Measurements from ENCODE around the gene CARS1.

CARS1 gene

DNA sequence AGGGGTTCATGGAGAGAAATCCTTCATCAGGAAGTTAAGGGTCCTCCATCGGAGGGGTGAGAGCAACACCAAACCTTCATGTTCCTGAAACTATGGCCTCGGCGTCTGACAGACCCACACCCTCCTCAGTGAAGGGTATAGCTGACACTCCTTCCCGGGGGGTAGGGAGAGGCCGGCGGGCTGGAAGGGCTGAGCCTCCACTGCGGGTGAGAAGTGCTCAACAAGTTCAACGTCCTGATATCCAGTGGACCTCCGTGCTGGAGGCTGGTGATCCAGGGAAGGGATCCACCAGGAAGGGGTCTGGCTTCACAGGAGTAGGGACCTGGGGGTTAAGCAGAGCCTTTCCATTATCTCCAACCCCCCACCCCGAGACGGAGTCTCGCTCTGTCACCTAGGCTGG is 12.3 kb downstream of the CARS1 start:
- no peak for DNase-seq (ENCODE audit: low read depth, low spot score)
- no peak for TF ChIP-seq SUZ12 (IDR thresholded peaks at IDR 0.05; ENCODE audit: extremely low read depth, insufficient read depth, insufficient read length)
- no peak for TF ChIP-seq YY1 (IDR thresholded peaks at IDR 0.05; ENCODE audit: insufficient read depth, insufficient read length)
- TF ChIP-seq ZNF274 (IDR thresholded peaks at IDR 0.05; ENCODE audit: low read depth, low read length), result no peak
- Histone ChIP-seq H3K4me1 (ENCODE audit: insufficient read depth, insufficient read length) (peaks cover 34% of the 10 kb centered on the region), H3K9ac (ENCODE audit: insufficient read length, low read depth) (no peak overlapping the region), H3K36me3 (ENCODE audit: insufficient read depth, insufficient read length, low read length) (peaks cover 84% of the 10 kb centered on the region), H3K27me3 (ENCODE audit: insufficient read depth, insufficient read length) (no peaks in the 10 kb centered on the region), H3K4me3 (ENCODE audit: insufficient read length, low read depth) (no peak overlapping the region), H3K9me3 (ENCODE audit: insufficient read depth, low read length) (no peaks in the 10 kb centered on the region)

DNA sequence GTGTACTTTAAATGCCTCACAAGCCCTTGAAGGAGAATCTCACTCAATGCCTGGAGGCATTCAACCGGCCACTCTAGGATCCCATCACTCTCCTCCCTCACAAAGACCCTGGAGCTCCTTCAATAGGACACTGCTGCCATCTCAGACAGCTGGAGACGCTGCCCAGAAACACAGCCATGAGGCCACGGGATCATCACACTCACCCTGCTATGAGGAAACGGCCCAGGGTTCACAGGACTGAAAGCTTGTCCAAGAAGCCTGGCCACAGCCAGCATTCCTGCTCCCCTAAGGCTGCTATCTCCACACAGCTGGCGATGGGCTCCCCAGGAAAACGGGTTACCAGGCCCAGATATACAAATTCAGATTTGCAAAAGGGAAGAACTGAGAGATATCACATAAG is 13.2 kb downstream of the CARS1 start:
- Histone ChIP-seq H3K9me3 (ENCODE audit: insufficient read depth, low read length) (no peaks in the 10 kb centered on the region), H3K4me1 (ENCODE audit: insufficient read depth, insufficient read length) (peaks cover 27% of the 10 kb centered on the region), H3K27me3 (ENCODE audit: insufficient read depth, insufficient read length) (no peaks in the 10 kb centered on the region), H3K4me3 (ENCODE audit: insufficient read length, low read depth) (no peak overlapping the region), H3K9ac (ENCODE audit: insufficient read length, low read depth) (no peak overlapping the region), H3K36me3 (ENCODE audit: insufficient read depth, insufficient read length, low read length) (peaks cover 84% of the 10 kb centered on the region)
- TF ChIP-seq YY1 (IDR thresholded peaks at IDR 0.05; ENCODE audit: insufficient read depth, insufficient read length), result no peak
- TF ChIP-seq ZNF274 (IDR thresholded peaks at IDR 0.05; ENCODE audit: low read depth, low read length), result no peak
- no peak for TF ChIP-seq SUZ12 (IDR thresholded peaks at IDR 0.05; ENCODE audit: extremely low read depth, insufficient read depth, insufficient read length)
- DNase-seq (ENCODE audit: low read depth, low spot score), result no peak

DNA sequence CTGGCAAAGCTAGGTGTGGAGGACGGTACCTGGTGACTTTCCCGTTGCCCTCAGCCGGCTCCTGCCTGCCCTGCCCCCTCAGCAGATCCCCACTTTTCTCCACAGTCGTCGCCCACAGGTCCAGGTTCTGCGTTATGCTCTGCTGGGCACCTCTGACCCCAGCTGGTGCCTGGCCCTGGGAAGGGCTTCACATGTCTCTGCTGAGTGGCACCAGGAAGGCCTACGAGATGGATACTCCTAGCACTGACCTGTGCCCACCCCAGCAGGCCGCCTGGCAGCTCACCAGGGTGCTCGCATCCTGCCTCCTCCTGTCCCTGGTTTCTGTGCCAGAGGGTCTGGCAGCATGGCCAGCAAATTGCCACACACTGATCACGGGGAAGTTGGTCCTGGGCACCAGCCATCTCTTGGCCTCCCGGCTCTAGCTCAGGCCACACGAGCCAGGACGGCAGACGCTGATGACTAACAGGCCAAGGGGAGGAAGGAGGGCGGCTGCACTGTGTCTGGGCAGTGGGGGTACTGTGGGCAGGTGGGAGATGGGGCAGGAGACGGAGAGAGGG is 13.8 kb downstream of the CARS1 start:
- Histone ChIP-seq H3K9ac (ENCODE audit: insufficient read length, low read depth) (no peak overlapping the region), H3K27me3 (ENCODE audit: insufficient read depth, insufficient read length) (no peaks in the 10 kb centered on the region), H3K4me1 (ENCODE audit: insufficient read depth, insufficient read length) (peaks cover 27% of the 10 kb centered on the region), H3K4me3 (ENCODE audit: insufficient read length, low read depth) (no peak overlapping the region), H3K9me3 (ENCODE audit: insufficient read depth, low read length) (no peaks in the 10 kb centered on the region), H3K36me3 (ENCODE audit: insufficient read depth, insufficient read length, low read length) (peaks cover 90% of the 10 kb centered on the region)
- no peak for TF ChIP-seq YY1 (IDR thresholded peaks at IDR 0.05; ENCODE audit: insufficient read depth, insufficient read length)
- TF ChIP-seq SUZ12 (IDR thresholded peaks at IDR 0.05; ENCODE audit: extremely low read depth, insufficient read depth, insufficient read length), result no peak
- TF ChIP-seq ZNF274 (IDR thresholded peaks at IDR 0.05; ENCODE audit: low read depth, low read length), result no peak
- no peak for DNase-seq (ENCODE audit: low read depth, low spot score)

DNA sequence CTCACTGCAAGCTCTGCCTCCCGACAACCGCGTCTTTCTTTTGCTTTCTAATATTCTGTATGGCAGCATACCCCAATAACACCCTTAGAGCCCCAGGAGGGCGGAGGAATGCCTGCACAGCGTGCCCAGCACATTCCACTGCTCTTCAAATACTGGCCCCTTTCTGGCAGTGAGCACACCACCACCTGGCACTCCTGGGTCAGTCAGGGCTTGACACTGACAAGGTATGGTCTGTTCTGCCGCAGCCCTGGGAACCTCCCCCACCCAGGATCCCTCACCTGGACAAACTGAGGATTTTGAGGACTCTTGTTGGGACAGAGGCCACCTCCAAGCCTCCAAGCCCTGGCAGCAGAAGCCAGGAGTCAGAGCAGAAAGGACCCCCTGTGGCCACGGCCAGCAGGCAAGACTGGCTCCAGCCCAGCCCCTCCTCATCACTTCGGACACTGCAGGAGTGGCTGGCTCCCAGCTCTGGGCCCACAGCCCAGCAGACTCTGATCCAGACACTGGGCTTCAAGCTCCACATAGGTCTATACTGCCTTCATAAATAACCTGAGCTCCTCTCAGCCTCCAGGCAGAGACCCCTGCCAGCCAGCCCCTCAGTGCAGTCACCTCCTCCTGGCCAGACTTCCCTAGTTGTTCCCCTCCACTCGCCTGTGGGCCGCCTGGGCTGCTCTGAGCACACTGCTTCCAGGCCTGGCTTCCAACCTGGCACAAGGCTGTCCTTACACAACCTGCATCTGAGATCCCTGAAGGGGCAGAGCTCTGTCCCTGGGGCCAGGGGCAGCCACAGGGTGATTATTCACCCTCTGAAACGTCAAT is 14.5 kb downstream of the CARS1 start:
- no peak for DNase-seq (ENCODE audit: low read depth, low spot score)
- Histone ChIP-seq H3K4me3 (ENCODE audit: insufficient read length, low read depth) (no peak overlapping the region), H3K4me1 (ENCODE audit: insufficient read depth, insufficient read length) (peaks cover 27% of the 10 kb centered on the region), H3K9ac (ENCODE audit: insufficient read length, low read depth) (no peak overlapping the region), H3K9me3 (ENCODE audit: insufficient read depth, low read length) (no peaks in the 10 kb centered on the region), H3K27me3 (ENCODE audit: insufficient read depth, insufficient read length) (no peaks in the 10 kb centered on the region), H3K36me3 (ENCODE audit: insufficient read depth, insufficient read length, low read length) (peaks cover 93% of the 10 kb centered on the region)
- TF ChIP-seq ZNF274 (IDR thresholded peaks at IDR 0.05; ENCODE audit: low read depth, low read length) (no peak), YY1 (IDR thresholded peaks at IDR 0.05; ENCODE audit: insufficient read depth, insufficient read length) (no peak), SUZ12 (IDR thresholded peaks at IDR 0.05; ENCODE audit: extremely low read depth, insufficient read depth, insufficient read length) (no peak)

DNA sequence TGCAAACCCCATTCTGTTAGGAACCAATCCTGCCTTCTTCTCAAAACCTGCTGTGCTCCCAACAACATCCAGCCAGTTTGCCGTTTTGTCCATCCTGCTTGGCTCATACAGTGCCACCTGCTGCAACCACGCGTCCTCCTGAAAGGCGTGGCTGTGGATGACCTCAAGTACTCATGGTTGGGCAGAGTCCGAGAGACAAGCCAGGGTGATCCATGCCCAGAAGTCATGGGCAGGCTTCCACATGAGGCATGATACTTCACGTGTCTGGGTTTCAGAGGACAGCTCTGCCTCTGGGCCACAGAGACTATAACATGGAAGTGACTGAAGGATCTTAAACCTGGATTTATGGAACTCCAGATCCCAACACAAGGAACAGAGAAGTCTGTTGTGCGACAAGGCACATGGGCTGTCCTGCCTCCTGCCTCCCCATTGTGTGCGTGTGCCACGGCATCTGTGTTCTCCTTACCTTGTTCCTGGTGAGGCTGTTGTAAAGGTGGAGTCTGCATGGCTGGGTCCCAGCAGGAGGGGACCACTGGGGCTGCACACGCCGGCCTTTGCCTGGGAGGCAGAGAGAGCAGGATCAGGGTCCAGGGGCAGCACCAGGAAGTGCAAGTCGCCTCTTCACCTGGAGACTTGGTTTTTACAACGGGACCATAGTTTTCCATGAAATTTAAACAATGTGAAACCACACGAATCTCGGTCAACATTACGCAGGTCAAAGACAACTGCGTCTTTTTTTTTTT is 15.4 kb downstream of the CARS1 start:
- no peak for DNase-seq (ENCODE audit: low read depth, low spot score)
- Histone ChIP-seq H3K4me1 (ENCODE audit: insufficient read depth, insufficient read length) (peaks cover 31% of the 10 kb centered on the region), H3K4me3 (ENCODE audit: insufficient read length, low read depth) (no peak overlapping the region), H3K36me3 (ENCODE audit: insufficient read depth, insufficient read length, low read length) (peaks cover 95% of the 10 kb centered on the region), H3K9ac (ENCODE audit: insufficient read length, low read depth) (no peak overlapping the region), H3K27me3 (ENCODE audit: insufficient read depth, insufficient read length) (no peaks in the 10 kb centered on the region), H3K9me3 (ENCODE audit: insufficient read depth, low read length) (no peaks in the 10 kb centered on the region)
- TF ChIP-seq YY1 (IDR thresholded peaks at IDR 0.05; ENCODE audit: insufficient read depth, insufficient read length) (no peak), ZNF274 (IDR thresholded peaks at IDR 0.05; ENCODE audit: low read depth, low read length) (no peak), SUZ12 (IDR thresholded peaks at IDR 0.05; ENCODE audit: extremely low read depth, insufficient read depth, insufficient read length) (no peak)

DNA sequence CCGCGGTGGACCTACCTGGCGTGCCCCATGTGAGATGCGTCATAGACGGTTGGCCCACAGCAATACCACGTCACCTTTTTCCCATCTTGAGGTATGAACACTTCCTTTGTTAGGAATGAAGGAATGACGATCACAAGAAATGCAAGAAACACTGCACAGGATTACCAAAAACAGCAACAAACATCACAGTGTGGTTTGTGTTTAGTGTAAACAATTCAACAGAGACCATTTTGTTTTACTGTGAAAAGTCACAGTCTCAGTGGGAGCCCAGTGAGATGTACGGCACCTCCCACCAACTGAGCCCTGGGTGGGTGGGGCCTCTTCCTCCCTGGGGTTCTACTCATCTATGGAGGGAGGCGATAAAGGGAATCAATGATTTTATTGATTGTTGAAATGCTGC is 16.3 kb downstream of the CARS1 start:
- Histone ChIP-seq H3K36me3 (ENCODE audit: insufficient read depth, insufficient read length, low read length) (peaks cover 97% of the 10 kb centered on the region), H3K27me3 (ENCODE audit: insufficient read depth, insufficient read length) (no peaks in the 10 kb centered on the region), H3K4me1 (ENCODE audit: insufficient read depth, insufficient read length) (peaks cover 29% of the 10 kb centered on the region), H3K4me3 (ENCODE audit: insufficient read length, low read depth) (no peak overlapping the region), H3K9ac (ENCODE audit: insufficient read length, low read depth) (no peak overlapping the region), H3K9me3 (ENCODE audit: insufficient read depth, low read length) (no peaks in the 10 kb centered on the region)
- no peak for TF ChIP-seq SUZ12 (IDR thresholded peaks at IDR 0.05; ENCODE audit: extremely low read depth, insufficient read depth, insufficient read length)
- DNase-seq (ENCODE audit: low read depth, low spot score), result no peak

DNA sequence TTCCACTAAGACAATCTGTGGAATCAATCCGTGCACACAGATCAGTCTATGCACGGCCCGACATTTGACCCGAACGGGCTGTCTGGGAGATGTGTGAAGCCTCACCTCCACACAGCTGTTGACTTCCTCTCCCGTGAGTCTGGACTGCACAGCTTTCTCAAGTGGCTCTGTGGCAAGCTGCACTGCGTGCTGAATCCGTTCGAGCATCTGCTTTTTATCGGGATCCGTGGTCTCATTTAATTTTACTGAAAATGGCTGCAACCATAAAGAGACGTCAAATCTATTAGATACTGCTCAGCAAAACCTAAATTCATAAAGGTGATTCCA is 19.3 kb downstream of the CARS1 start:
- Histone ChIP-seq H3K4me1 (ENCODE audit: insufficient read depth, insufficient read length) (peaks cover 14% of the 10 kb centered on the region), H3K9ac (ENCODE audit: insufficient read length, low read depth) (peak overlapping the region; percentile 37), H3K4me3 (ENCODE audit: insufficient read length, low read depth) (no peak overlapping the region), H3K27me3 (ENCODE audit: insufficient read depth, insufficient read length) (no peaks in the 10 kb centered on the region), H3K36me3 (ENCODE audit: insufficient read depth, insufficient read length, low read length) (peaks cover 86% of the 10 kb centered on the region), H3K9me3 (ENCODE audit: insufficient read depth, low read length) (no peaks in the 10 kb centered on the region)
- no peak for TF ChIP-seq ZNF274 (IDR thresholded peaks at IDR 0.05; ENCODE audit: low read depth, low read length)
- TF ChIP-seq SUZ12 (IDR thresholded peaks at IDR 0.05; ENCODE audit: extremely low read depth, insufficient read depth, insufficient read length), result no peak
- no peak for TF ChIP-seq YY1 (IDR thresholded peaks at IDR 0.05; ENCODE audit: insufficient read depth, insufficient read length)
- DNase-seq (ENCODE audit: low read depth, low spot score), result no peak

All from NT2/D1 (cell line).